Measurements from ENCODE around the gene MRPS12. TPM values are rescaled to one million over a fixed set of nuclear protein-coding genes. Genes with fewer than 3 reads are reported as not detected.
A peak's percentile ranks its signal among the peaks of the same experiment; 100 is the strongest.
"Not testable (repeated sequence)": the region's sequence is repeated elsewhere in the genome, so short reads cannot be mapped to it uniquely, and the experiment has no call there.

The MRPS12 gene
- total RNA-seq = 47.5 and 52.8 TPM in 2 replicates

DNA sequence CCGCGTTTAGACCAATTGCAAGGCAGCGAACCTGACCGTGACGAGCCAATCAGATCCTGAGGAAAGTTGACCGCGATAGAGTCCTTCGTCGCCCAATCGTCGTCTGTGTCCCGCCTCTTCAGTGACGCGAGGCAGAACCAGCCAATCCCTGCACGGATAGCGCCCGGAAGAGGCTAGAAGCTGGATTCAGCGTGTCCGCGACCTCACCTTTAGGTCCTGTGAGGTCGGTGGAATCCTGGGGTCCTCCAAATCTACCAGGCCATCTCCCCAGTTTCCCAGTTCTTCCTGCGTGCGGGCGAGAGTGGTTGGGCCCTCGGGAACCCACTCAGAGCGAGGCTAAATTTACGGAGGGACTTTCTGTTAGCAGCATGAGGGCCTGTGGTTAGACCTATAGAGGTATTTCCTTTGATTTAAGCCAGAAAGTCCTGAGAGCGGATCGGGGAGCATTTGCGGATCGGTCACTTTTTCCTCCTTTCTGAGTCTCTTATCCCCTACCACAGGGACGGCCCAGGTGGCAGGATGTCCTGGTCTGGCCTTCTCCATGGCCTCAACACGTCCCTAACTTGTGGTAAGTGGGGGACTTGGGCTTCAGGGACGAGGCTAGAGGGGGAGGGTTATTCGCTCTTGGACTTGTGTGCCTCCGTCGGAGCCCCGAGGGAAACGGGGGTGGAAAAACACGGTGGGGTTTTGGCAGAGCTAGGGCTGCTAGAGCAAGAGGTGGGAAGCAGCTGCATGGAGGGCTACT is at the start of gene MRPS12:
MRPS12 (plus strand) TSS at position 169 of the 745 bp plus-strand sequence; CDS start at position 520, 351 bp downstream.
- DNase-seq = peak; percentile 100

- no peak for DNase-seq
These were observed 47.5 kb upstream of the MRPS12 start for GRCh38 chr19:38883286-38883685.

- not testable (repeated sequence) for DNase-seq
These were observed 46.1 kb upstream of the MRPS12 start for GRCh38 chr19:38884691-38885090.

- DNase-seq = no peak
These were observed 41.9 kb upstream of the MRPS12 start for GRCh38 chr19:38888876-38889275.

GRCh38 chr19:38889803-38890202 is 40.9 kb upstream of the MRPS12 start:
- no peak for DNase-seq

- no peak for DNase-seq
These were observed 40.1 kb upstream of the MRPS12 start for GRCh38 chr19:38890686-38891085.

GRCh38 chr19:38891771-38892170 is 39.0 kb upstream of the MRPS12 start:
- DNase-seq = no peak

GRCh38 chr19:38892841-38893240 is 37.9 kb upstream of the MRPS12 start:
- DNase-seq = no peak

- no peak for DNase-seq
These were observed 37.4 kb upstream of the MRPS12 start for GRCh38 chr19:38893341-38893771.

DNA sequence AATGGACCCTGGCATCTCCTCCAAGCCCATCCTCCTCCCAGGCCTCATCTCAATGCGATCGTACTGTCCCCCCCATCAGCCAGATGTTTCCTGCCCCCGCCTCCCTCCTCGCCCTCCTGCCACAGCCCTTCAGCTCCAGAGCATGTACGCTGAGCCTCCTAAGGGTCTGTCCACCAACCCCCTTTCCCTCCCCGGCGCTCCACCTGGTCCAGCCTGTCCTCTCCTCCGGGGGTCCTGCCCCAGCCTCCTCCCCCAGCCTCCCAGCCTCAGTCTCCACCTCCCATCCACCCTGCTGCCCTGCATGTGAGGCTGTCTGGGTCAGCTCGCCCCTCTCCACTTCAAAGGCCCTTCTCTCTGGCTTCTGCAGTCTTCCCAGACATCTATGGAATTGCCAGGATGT is 35.8 kb upstream of the MRPS12 start:
- no peak for DNase-seq

DNA sequence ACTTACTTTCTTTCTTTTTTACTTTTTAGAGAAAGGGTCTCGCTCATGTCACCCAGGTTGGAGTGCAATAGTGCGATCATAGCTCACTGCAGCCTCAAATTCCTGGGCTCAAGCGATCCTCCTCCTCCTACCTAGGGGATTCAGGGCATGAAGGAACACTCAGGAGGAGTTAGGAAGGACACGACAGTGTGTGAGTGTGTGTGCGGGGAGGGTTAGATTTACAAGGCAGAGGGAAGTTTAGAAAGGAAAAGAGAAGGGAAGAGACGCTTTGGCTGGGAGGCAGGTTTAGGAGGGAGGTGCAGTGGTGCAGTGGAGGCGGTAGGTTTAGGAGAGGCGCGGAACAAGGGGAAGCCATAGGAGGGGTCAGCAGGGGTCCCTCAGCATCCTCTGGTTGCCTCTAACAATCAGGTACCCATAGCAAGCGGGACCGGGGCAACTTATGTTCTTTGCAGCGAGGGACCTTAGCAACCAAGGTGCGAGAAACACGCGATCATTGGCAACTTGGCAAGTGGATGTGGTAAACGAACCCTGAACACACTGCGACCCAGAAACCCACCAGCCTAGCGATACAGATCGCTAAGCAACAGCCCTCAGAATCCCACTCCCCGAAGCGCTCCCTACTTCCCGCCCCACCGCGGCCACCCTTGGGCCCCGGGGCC is 31.8 kb upstream of the MRPS12 start:
- peak; percentile 45 for DNase-seq

DNA sequence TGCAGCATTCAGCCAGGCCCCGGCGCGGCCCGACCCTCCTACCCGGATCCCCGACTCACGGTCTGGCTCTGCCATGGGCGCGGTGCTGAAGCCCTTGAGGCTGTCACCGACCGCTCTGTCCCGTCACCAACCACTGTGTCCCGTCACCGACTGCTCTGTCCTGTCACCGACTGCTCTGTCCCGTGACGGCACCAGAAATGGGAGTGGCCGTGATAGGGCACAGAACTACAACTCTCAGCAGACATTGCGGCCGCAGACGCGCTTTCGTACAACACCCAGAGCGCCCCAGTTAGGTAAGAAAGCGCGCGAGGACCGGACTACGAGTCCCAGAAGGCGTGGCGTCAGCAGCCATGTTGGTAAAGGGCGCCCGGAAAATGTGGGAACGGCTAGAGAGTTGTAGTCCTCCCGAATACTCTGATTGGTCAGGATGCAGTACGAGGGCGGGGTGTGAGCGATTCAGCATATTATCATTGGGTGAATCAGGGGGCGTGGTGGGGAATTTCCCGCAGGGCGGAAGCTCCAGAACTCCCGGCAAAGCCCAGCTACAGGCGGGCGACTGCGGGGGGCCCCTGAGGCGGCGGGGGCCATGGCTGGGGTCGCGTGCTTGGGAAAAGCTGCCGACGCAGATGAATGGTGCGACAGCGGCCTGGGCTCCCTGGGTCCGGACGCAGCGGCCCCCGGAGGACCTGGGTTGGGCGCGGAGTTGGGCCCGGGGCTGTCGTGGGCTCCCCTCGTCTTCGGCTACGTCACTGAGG is 31.1 kb upstream of the MRPS12 start, which contains the start of the genes NFKBIB and SIRT2:
NFKBIB (plus strand) TSS at position 523 of the 755 bp plus-strand sequence; CDS start at position 587, 64 bp downstream.
SIRT2 (minus strand) TSS at position 172 of the 755 bp plus-strand sequence; CDS start at position 75, 97 bp downstream.
- peak; percentile 100 for DNase-seq

- DNase-seq = peak; percentile 79
These were observed 30.5 kb upstream of the MRPS12 start for GRCh38 chr19:38900202-38900629.

DNA sequence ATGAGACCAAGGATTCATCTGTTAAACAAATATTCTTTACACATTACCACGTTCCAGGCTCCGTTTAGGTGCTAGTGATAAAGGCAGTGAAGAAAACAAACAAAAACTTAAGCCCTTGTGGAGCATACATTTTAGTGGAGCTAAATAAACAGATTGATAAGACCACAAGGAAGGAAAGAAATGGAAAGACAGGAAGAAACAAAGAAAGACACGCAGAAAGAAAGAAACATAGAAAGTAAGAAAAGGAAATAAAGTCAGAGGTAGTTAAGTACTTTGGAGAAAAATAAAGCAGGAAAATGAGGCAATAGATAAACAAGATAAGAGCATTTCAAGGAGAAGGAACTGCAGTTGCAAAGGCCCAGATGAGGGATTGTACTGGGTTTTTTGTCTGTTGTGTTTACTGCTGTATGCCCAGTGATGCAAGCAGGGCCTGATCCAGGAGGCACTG is 30.0 kb upstream of the MRPS12 start:
- peak; percentile 11 for DNase-seq

DNA sequence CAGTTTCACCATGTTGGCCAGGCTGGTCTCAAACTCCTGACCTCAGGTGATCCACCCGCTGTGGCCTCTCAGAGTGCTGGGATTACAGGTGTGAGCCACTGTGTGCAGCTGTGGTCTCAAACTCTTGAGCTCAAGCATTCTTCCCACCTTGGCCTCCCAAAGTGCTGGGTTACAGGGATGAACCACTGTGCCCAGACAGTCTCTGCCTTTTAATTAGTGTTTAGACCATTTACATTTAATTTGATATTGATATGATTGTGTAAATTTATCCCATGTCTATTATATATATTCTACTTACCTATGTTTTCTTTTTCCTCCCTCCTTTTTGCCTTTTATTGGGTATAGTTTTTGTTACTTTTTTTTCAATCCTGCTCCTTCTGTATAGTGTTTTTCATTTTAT is 29.1 kb upstream of the MRPS12 start:
- no peak for DNase-seq

GRCh38 chr19:38904581-38905539 is 25.9 kb upstream of the MRPS12 start:
- DNase-seq = no peak

GRCh38 chr19:38905620-38906019 is 25.1 kb upstream of the MRPS12 start:
- DNase-seq = no peak

GRCh38 chr19:38907227-38907626 is 23.5 kb upstream of the MRPS12 start:
- DNase-seq = no peak

DNA sequence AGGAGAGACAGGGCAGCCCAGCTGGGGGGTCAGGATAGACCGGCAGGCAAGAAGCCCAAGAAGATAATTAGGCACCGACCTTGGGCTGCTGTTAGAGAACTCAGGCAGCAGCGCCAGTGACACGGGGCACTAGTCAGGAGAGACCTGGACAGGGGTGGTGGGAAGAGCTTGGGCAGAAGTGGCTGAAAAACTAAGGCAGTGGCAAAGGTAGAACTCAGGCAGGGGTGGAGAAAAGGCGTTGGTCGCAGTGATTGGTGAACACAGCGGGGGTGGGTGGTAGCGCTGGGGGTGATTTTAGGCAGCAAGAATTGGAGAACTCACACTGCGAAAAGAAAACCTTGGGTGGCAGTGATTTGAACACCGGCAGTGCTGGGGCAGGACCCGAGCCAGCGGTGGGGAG is 23.1 kb upstream of the MRPS12 start:
- DNase-seq = no peak

DNA sequence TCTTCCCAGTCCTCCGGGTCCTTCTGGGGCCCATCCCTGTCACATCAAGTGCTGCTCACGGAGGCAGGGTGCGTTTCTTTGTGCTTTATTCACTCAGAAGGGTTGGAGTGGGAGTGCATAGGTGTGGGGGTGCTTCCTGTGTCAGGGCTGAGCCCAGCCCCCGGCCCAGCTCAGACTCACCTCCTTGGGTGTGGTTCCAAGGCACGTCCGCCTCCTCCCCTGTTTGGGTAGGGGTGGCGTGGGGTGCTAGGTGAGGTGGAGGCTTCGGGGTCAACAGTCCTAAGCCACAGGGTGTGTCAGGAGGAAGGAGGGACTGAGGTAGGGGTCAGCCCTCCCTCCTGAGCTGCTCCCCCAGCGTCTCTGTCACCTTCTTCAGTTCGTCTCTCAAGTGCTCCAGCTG is 21.8 kb upstream of the MRPS12 start:
- no peak for DNase-seq

DNA sequence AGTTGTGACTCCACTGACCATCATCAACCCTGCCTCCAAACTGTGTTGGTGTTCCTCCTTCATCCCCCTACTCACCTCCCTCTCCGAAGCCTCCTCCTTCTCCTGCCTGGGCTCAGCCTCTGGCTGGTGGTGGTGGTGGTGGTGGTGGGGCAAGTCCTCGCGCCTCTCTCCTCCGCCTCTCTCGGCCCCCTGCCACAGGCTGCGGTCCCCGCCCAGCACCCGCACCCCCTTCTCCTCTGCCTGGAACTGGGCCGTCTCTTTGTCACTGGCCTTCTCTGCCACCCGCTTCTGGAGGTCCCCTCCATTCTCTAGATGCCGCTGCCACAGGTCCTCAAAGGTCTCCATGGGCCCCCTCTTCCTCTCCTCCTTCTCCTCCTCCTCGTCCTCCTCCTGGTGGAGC is 20.3 kb upstream of the MRPS12 start:
- DNase-seq = no peak
